HG03103 (cell line): ENCODE data around the gene GNG2.

Source experiments
- ATAC-seq: cut with Tn5 transposase; IDR thresholded peaks from one replicate; pipeline ENCODE4 v1.9.1; 2021; ENCODE audit warnings: low read depth; ENCODE audit not compliant: unreplicated experiment

Gene GNG2

DNA sequence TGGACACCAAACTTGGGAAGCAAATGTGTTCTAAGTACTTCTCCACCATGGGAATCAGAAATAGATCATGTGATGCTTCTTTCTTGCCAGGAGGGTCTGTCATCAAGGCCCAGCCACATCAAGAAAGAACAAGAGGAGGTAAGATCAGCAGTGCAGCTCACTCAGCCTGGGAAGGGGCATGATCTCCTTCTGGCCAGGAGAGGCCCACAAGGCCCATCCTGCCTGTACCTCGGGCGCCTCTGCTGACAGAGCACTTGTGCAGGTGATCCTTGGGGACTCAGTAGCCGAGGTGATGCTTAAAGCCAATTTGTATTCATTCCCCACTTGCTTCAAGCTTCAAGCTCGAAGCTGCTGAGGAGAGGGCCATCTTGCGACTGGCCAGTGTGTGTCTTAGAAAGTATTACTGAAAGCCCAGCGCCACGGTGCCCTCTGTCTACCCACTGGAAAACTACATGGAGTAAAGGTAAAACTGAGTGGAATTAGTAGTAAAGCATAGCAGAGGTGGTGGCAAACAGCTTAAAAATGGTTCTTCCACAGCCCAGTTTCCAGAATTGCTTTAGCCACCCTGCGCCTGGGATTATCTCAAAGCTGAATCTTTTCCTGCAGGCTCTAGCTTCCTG lies 155.1 kb downstream of the GNG2 start:
- ATAC-seq, result no peak

GRCh38 chr14:52018252-52018651 lies 157.8 kb downstream of the GNG2 start:
- ATAC-seq, result no peak

GRCh38 chr14:52018970-52019369 lies 158.6 kb downstream of the GNG2 start:
- no peak for ATAC-seq
